ENCODE data around the gene RELN.

RELN gene

DNA sequence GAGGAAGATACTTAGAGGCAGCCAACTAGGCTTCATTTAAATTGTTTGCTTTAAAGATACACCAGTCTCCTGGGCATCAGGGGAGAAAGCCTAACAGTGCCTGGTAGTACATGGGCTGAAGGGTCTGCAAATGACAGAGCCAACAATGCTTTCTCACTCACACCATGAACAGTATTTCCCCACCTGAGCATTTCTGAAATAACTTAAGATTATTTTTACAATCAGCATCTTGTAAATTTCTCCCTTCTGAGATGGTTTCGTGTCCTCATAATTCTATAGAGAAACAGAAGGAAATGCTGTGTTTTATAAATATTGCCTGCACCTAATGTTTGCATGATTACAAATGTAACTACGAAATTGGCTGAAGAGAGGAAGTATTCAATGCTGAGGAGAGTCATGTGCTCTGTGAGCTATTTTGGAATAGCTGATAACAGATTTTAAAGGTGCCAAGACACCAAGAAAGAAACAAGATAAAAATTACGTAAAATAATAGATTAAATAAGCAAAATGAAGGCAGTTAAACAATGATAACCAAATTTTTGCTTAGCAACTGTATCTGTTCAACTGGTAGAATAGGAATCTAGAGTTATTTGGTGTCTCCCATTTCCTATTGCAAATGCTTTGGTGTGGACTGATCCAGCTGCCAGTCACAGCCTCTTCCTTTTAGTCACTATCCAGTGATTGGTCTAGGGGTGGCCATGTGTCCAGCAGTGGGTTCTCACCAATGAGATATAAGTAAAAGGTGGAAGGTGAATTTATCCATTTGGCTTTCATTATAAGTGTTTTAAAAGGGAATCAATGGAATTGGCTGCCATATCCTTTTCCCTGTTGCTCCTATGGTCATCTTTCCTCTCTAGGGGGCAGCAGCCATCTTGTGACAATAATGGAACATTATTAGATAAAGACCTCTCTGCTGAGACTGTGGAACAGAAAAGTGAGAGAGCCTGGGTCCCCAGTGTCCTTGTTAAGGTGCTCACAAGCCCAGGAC, 375.5 kb downstream of the RELN start:
- no peak for DNase-seq

DNA sequence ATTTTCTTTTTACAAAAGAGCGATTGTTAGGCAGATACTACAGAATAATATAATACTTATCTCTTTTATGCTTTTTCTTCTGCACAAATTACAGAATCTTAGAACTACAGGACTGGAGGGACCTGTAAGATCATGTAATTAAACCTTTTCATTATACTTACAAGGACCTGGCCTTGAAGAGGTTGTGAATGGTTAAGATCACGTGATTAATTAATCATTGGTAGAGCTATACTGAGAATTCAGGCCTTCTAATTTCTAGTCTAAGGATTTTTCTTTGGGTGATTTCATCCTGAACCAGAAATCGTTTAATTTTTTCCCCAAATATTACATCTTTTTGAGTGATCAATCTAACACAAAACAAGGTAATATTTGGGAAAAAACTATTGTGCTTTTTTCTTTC, 379.7 kb downstream of the RELN start:
- DNase-seq = no peak

DNA sequence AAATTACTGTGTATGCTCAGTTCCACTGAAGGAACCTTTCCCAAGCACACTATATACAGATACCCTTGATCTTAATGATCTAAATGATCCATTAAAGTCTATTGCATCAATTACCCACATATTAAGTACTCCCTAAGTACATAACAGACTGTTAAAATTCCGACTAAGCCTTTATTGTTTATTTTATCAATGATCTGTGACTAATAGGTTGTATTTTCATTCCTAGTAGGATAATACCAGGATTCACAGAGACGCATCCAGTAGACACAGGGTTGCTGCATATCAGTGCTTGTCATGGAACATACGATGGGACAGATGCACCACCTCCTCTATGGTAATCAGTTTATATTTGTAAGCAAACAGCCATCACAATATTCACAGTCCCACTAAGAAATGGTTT, 383.8 kb downstream of the RELN start:
- no peak for DNase-seq

DNA sequence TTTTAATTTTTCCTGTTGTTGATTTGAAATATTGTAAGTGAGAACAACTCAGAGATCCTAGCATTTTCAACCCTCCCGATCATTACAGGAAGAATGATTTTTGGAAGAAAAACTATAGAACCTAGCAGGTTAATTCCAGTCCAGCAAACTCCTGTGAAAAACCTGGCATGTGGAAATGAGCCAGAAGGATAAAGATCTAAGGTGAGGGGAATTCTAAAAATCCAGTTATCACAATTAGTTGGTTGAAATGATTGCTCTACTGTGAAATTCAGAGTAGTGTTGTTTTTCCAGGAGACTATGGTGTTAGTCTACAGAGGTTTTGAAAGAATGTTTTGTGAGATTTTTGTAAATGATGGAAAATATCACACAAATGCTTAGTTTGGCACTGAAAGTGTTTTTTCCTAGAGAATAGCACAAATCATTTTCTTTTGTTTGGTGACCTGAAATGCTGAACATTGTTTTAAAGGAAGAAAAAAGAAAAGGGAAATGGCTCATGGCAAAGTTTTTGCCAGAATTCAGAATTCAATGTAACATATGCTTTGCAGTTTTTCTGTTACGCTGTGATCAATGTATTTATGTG, 391.0 kb downstream of the RELN start:
- no peak for DNase-seq

DNA sequence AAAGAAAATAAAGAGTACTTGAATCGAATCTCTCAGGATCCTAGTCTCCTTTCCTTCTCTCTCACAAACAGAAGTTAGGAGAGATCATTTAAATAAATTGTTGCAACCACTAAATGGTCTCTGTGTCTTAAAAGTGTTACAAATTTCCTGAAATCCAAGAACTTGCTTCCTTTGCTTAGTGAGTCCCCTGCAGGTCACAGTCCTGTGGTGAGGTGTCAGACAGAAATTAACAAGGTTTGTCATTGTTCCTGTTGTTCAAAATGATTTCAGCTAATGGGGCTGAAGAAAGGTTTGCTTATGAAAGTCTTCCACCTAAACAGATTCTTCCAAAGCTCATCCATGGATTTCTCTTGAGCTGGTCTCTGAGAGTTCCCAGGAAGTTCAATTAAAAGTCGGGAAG, 391.9 kb downstream of the RELN start:
- DNase-seq = no peak

DNA sequence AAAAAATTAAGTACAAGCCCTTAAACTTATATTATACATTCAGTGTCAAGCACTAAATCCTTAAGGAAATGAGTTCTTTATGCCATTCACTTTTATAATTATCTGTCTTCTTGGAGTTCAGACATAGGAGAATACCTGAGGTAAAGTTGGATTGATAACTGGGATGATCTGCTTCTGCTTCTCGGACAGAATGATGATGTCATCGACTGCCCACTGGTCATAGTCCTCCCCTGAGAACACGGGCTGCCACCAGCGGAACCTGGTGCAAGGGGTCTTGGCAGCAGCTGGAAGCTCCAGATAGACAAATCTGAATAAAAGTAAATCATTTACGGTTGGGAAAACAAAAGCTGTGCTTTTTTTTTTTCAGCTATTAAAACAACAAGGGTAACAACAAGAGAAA, 395.3 kb downstream of the RELN start:
- no peak for DNase-seq

DNA sequence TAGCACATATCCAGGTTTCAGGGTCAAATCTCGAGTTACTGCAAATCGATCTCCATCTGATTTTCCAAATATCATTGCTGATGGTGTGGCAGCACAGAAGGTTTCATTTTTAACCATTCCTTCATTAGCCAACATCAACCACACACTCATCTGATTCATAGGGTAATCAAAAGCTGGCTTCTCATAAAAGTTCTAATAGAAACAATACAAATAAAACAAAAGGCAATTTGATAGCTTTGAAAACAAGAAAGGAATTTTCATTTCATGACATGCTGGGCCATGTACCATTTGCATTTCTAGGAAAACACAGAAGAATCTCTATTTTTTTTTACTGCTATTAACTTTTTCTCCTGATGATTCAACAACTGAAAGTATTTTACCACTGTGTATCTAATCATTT, 395.8 kb downstream of the RELN start:
- no peak for DNase-seq

DNA sequence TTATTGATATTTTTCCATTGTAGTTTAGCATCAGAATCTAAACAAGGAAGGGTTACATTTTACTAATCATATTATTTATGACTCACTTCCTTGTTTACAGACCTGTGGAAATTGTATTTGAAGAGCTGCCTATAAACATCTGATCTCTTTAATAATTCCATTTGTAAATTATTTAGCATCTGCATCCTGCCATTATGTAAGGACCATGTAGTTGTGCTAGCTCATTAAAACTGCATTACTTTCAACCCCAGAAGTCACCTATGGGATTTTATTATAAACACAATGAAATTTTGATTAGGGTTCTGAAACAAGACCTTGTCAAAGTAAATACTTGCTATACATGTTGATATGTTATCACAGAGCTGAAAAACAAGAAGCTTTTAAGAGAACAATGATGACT, 396.6 kb downstream of the RELN start:
- no peak for DNase-seq

DNA sequence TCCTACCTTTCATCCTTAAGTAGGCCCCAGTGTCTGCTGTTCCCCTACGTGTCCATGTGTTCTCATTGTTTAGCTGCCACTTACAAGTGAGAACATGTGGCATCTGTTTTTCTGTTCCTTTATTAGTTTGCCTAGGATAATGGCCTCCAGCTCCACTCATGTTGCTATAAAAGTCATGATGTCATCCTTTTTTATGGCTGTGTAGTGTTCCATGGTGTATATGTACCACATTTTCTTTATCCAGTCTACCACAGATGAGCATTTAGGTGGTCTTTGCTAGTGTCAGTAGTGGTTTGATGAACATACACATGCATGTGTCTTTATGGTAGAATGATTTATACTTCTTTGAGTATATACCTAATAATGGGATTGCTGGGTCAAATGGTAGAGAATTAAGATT, 397.3 kb downstream of the RELN start:
- DNase-seq = no peak

DNA sequence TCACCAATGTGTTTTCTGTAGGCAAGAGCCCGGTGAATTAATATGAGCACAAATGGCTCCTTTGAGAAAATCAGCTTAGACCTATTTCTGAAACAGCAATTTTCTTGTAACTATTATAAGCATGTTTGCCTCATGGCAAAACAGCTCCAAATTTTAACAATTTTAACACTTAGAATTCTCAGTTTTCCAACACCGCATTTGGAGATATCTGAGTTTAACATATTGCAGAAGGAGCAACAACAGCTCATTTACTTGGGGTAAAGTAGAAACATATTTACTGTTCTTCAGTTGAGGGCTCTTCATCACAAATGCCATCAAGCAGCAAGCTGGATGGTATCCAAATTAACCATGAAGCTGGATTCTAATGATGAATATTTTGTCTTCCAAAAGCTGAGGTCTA, 409.4 kb downstream of the RELN start:
- no peak for DNase-seq

DNA sequence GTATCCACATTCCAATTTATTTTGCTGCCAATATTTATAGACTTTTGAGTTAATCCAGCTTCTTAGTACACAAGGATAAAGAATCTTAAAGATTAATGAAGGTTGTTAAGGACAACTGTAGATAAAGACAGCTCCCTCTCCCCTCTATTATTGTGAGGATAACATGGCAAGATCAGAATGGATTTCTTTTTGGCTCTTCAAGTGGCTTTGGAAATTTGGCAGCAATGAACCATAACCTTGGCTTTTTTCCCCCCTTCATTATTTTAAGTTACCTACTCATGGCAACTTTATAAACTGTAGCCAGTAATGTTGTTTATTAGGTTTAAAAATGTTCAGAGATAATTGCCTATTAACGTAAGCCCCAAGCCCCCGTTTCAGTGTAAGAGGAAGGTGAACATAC, 412.4 kb downstream of the RELN start:
- DNase-seq = no peak

DNA sequence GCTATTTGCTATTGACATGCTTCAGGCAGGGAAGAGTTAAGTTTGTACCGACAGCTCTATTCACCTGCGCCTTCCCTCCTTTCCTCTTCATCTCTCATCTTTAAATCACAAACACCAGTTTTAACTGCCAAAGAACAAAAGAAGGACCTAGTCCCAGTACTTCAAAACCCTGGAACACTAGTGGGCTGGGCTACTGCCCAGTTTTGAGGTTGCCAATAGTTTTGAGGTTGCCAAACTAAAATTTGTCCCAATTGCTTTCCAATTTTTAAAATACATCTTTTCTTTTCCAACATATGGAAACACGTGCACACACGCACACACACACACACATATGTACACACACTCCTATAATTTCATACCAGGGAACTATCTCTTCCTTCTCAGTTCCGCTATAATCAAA, 412.8 kb downstream of the RELN start:
- DNase-seq = no peak

DNA sequence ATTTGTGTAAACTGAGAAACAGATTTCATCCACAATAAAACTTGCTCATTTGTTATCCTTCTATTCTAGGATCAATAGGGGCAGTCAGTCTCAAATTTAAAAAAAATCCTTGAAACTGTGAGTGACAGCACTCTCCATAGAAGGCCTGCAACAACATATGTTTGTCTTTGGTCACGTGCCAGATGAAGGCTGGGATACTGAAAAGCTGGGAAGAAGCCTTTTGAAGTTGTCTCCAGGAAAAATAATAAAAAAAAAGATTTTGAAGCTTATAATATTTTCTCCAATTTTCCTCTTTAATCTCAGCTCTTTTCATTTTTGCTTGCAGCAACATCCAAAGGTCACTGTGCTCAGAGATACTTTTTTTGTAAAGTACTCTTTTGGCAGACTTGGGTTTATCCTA, 414.9 kb downstream of the RELN start:
- no peak for DNase-seq

DNA sequence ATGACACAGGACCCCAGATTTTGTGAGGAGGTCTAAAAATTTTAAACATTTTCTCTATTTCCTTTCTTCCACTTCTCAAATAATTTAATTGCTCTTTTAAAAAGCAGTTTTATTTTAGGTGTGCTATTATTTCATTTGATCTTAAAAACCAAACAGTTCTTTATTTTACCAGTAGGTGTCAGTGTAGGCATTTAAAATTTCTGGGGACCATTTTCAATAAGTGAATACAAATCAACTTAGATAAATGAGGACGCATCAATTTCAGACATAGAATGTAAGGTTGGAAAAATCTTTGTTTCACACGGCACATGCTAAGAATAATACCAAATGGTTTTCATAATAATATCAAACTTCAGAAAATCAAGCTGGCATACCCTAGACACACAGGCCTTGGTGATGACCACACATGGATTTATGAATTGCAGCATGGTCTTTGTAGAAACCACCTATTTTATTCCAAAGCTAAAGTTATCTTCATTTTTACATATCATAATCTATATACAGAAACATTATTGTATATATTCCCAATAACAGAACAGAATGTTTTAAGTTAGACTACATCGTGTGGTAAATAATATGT, 415.9 kb downstream of the RELN start:
- DNase-seq = no peak

DNA sequence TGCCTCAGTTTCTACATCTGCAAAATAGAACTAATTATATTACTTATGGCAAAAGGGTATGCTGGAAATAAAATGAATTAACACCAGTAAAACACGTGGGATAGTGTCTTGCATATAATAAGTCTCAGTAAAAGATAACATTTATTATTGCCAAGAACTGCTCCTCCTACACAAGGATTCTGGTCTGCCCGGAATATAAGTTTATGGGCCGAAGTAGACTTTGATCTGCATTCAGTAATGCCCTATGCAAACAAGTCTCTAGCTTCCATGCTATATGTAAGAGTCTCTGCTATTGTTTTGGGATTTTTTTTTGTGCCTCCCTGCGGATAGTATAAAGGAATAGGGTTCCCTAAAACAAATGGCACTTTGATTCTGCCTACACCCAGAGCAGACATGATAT, 417.9 kb downstream of the RELN start:
- DNase-seq = no peak

DNA sequence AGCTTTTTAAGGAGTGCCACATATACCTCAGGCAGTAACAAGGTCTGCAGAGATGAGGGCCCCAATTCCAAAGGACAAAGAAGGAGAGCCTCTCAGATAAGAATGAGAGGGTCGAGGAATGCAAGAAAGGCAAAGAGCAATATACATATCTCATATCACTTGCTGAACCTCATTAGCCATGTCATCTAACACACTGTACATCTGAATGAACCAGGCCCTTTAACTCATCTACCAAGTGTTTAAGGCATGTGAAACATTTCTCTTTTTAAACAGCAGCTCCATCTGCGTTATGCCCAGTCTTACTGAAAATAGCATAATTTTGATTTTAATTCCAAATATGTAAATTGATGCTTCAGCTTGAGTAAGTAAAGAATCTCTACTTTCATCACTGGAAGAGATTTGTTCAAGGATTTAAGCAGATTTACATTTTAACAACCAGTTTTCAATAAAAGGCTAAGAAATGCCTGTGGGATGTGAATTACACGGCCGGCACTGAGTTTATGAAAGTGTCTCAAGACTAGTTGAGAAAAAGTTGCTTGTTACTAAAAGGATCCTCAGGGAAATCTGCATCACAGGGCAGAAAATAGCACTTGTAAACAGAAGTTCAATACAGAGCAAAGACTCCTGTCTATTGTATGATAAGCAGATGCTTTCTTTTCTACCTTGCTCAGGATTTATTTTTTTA, 419.7 kb downstream of the RELN start:
- no peak for DNase-seq

DNA sequence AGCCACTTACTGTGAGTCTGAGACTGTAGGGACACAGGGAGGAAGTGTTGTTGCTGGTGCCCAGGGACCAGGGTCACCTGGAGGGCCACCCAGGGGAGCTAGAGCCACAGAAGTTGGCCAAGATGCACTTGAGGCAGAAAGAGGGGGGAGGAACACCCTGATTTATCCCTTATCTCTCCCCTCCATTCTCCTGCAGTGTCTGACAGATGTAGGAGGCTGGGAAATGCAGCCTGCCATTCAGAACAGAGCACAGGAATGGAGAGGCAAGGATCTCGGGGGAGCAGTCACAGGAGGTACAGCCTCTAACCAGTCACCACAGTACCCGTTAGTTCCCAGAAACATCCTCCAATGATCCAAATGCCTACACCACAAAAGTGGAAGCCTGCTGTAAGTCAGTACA, 425.0 kb downstream of the RELN start:
- DNase-seq = no peak

DNA sequence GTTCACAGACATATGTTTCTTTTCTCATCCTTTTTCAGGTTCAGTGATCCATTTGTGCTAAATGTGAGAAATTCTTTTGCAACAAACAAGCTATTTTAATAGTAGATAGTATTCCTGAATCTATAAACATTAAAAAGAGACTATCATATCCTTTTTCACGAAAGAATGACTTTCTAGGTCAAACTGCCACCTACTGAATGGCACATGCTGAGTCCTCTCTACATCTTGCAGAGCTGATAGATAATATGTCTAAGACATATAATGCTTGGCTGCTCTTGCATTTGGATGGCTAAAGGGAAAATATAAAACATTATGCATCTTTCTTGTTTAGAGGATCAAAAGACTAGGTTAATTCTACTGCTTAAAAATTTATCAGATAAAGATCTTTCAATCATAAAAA, 429.3 kb downstream of the RELN start:
- DNase-seq = no peak

DNA sequence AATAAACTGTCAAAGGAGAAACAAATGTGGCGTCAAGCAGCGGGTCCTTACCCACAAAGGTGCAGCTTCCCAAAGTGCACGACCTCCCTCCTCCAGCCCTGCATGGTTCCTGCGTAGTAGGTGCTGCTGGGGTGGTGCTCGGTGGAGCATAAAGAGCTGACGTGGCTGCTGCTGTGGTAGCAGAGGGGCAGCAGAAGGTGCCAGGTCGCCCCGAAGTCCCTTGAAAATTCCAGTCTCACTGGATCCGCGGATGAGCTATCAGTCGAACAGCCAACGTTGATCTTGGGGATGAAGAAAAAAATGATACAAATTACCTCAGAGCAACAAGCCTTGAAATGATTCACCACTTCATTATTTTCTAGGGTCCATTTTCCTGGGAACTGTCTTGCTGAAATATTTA, 438.4 kb downstream of the RELN start:
- DNase-seq = no peak

DNA sequence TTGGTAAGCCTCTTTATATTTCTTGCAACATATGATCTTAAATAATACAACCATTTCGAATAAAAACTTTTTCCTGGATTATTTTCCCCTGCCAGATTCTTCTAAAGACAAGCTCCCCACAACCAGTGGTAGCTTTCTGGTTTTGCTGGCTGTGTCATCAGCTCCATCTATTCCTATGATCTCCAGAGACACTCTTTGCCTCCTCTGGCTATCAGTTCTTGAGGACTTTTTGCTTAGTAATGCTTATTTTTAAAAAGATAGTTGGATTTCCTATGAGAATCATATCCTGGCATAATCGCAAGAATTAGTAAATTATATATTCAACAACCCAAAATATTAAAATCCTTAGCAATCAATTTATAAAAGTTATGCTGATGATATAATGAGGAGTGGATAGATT, 439.7 kb downstream of the RELN start:
- DNase-seq = no peak

DNA sequence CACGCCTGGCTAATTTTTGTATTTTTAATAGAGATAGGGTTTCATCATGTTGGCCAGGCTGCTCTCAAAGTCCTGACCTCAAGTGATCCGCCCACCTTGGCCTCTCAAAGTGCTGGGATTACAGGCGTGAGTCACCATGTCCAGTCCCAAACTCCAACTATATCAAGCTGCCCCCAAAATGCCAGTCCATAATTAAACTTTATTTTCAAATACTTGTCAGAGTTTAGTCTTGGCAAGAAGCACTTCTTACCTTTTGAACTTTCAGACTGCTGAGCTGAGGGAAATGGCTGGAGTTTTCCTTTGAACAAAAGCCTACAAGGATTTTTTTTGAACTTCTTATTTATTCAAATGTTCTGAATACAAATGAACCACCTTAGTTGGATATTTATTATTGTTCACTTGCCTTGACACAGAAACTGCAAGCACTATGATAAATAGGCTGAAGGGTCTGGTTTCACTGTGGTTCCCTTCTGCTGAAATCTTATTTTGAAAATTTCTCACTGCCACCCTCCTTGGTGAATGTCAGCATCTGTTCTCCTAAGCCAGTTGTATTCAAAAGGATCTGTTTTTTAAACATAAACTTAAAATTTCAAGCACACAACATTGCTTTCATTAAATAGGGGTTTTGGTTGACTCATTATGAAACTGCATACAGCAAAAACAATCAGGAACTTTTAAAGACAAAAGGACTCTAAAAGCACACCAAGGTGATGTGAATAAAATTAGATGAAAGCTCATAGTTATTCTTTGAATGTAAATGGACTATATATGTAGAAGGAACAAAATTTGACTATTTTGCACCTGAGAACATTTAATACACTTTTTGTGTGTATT, 441.8 kb downstream of the RELN start:
- no peak for DNase-seq

DNA sequence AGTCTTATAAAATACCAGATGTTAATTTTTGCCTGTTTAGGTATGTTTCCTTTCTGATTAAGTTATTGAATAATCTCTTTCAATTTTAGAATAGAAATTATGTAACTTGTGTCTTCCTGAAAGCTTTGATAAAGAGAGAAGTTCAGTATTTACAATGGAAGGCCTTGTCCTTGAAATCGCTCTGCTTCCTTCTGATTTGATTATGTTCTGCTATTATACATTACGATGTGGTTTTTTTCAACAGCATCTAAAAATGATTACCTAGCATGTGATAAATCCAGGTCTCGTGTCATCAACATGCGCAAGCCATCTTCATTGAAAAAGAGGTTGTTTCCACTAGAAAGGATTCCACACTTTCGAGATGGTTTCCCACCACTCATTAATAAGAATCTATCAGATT, 447.0 kb downstream of the RELN start:
- DNase-seq = no peak

DNA sequence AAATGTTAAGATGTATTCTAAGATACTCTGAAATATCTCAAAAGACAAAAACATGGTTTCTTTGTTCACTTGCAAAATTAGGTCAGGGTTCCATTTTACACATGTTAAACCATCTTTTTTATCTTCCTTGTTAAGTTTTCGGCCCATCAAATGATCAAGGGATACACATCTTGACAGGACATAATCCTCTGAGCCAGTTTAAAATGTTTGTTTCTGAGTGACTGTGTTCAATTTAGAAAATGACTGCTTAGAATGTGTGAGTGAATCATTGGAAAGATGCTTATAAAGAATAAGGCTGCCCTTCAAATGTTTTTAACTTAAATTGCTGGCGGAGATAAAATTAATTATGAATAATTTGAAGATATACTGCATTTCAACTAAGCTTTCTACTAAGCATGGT, 447.5 kb downstream of the RELN start:
- DNase-seq = no peak

Data from stimulated activated CD8-positive, alpha-beta memory T cell treated with anti-CD3 and anti-CD28 coated beads, Interleukin-4, amount 100 ng/mL, for 48 hours (primary cell).